ENCODE measurements around the gene FAM229B.

DNA sequence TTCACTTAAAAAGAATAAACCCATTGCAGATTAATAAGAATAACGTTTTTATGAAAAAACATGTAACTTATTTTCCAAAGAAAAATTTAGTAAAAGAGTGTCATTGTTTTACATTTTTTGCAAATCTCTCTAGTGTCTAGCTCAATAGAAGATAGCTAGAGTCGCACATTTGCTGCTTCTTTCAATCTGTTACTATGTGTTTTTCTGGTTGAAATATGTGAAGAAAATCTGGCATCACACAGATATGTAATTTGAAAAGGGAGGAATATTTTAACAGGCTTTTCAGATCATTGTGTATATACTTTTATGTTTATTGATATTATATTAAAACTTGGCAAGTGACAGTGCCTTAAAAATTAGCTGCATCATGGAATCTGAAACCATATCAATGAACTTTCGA lies 24.4 kb upstream of the FAM229B start:
- TF ChIP-seq EZH2 (IDR thresholded peaks at IDR 0.05) = no peak
- TF ChIP-seq, protein P1, sequence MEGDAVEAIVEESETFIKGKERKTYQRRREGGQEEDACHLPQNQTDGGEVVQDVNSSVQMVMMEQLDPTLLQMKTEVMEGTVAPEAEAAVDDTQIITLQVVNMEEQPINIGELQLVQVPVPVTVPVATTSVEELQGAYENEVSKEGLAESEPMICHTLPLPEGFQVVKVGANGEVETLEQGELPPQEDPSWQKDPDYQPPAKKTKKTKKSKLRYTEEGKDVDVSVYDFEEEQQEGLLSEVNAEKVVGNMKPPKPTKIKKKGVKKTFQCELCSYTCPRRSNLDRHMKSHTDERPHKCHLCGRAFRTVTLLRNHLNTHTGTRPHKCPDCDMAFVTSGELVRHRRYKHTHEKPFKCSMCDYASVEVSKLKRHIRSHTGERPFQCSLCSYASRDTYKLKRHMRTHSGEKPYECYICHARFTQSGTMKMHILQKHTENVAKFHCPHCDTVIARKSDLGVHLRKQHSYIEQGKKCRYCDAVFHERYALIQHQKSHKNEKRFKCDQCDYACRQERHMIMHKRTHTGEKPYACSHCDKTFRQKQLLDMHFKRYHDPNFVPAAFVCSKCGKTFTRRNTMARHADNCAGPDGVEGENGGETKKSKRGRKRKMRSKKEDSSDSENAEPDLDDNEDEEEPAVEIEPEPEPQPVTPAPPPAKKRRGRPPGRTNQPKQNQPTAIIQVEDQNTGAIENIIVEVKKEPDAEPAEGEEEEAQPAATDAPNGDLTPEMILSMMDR (IDR thresholded peaks at IDR 0.05) = no peak
- TF ChIP-seq EZH2phosphoT487 (IDR thresholded peaks at IDR 0.05) = no peak

All from neural progenitor cell (in vitro differentiated cells).